NCI-H128 (cell line): Measurements from ENCODE around the gene PRM3.

Experiments used
- DNase-seq: peaks from one replicate; lab custom pipeline; 2025; ENCODE audit not compliant: unreplicated experiment; lab: John Stamatoyannopoulos, UW

Gene PRM3

GRCh38 chr16:11259655-11260595, 13.5 kb downstream of the PRM3 start:
- DNase-seq: no peak

GRCh38 chr16:11258553-11259492, 14.6 kb downstream of the PRM3 start:
- no peak for DNase-seq

- peak; percentile 13 for DNase-seq
Measured at GRCh38 chr16:11257131-11257938, 16.1 kb downstream of the PRM3 start.

GRCh38 chr16:11256661-11257130, 16.7 kb downstream of the PRM3 start:
- no peak for DNase-seq

- DNase-seq: peak; percentile 53
Measured at GRCh38 chr16:11255737-11256660, 17.4 kb downstream of the PRM3 start, which contains the start of gene SOCS1. Gene SOCS1 (minus strand): TSS chr16:11256204. CDS start chr16:11255478, 726 bp downstream.

- no peak for DNase-seq
Measured at GRCh38 chr16:11254913-11255736, 18.3 kb downstream of the PRM3 start.

- DNase-seq: no peak
Measured at GRCh38 chr16:11253995-11254912, 19.2 kb downstream of the PRM3 start.

GRCh38 chr16:11253009-11253994, 20.1 kb downstream of the PRM3 start:
- DNase-seq: no peak

- no peak for DNase-seq
Measured at GRCh38 chr16:11252482-11252931, 20.9 kb downstream of the PRM3 start.

- DNase-seq: no peak
Measured at GRCh38 chr16:11251525-11252481, 21.6 kb downstream of the PRM3 start.

- no peak for DNase-seq
Measured at GRCh38 chr16:11250786-11251524, 22.5 kb downstream of the PRM3 start.

GRCh38 chr16:11250091-11250785, 23.2 kb downstream of the PRM3 start:
- DNase-seq: no peak

GRCh38 chr16:11249233-11250061, 24.0 kb downstream of the PRM3 start:
- DNase-seq: no peak
